Activated CD4-positive, alpha-beta memory T cell treated with anti-CD3 and anti-CD28 coated beads, Interleukin-2, amount 10 ng/mL, durations not matched to agents 7 days and 5 days (primary cell): ENCODE measurements around the gene MSH2. TPM values are rescaled to one million over a fixed set of nuclear protein-coding genes. Genes with fewer than 3 reads are reported as not detected.
A peak's percentile ranks its signal among the peaks of the same experiment; 100 is the strongest.

Experiments
- CTCF ChIA-PET: fragments of 350-600 bp; sonication (Branson Sonifier 250); formaldehyde crosslinking; loops from one replicate; lab custom pipeline; 2021; ENCODE audit warnings: antibody characterized with exemption, inconsistent platforms; lab: Charles Lee
- POLR2A ChIA-PET: fragments of 350-600 bp; sonication (Branson Sonifier 250); formaldehyde crosslinking; loops from one replicate; lab custom pipeline; 2021; ENCODE audit warnings: antibody characterized with exemption; lab: Charles Lee
- DNase-seq: peaks from one replicate; pipeline ENCODE4 v3.0.0-alpha.2; 2020
- H3K27ac Mint-ChIP-seq: one replicate; pipeline ENCODE4 v1.8.0; 2021; ENCODE audit warnings: mild to moderate bottlenecking, mixed read lengths
- H3K27me3 Mint-ChIP-seq: one replicate; pipeline ENCODE4 v1.8.0; 2021; ENCODE audit warnings: mixed read lengths
- H3K36me3 Mint-ChIP-seq: one replicate; pipeline ENCODE4 v1.8.0; 2021; ENCODE audit warnings: low read depth, mixed read lengths
- H3K4me1 Mint-ChIP-seq: one replicate; pipeline ENCODE4 v1.8.0; 2021; ENCODE audit warnings: mixed read lengths
- H3K4me3 Mint-ChIP-seq: one replicate; pipeline ENCODE4 v1.8.0; 2021; ENCODE audit warnings: mild to moderate bottlenecking, mixed read lengths
- H3K9me3 Mint-ChIP-seq: one replicate; pipeline ENCODE4 v1.8.0; 2021; ENCODE audit warnings: mixed read lengths
- total RNA-seq, 2 experiments: library from RNA; stranded (reverse); gene quantifications; one replicate each; pipeline ENCODE4 v1.2.3, GENCODE V29; 2021

MSH2 gene
- total RNA-seq, 2 experiments from 2014 or later = 39.0 to 39.3 TPM

- peaks cover 32% of the 10 kb centered on the region for H3K36me3 Mint-ChIP-seq
- peaks cover 39% of the 10 kb centered on the region for H3K4me1 Mint-ChIP-seq
- DNase-seq = no peak
- POLR2A ChIA-PET = interaction anchor here (0.5 kb wide), 1 partner anchor 17 kb away, joined by 3 read pairs; no protein-coding TSS in a partner anchor
- H3K4me3 Mint-ChIP-seq = no peak overlapping the region
- H3K27me3 Mint-ChIP-seq = peaks cover 4% of the 10 kb centered on the region
- H3K27ac Mint-ChIP-seq = no peak overlapping the region
- H3K9me3 Mint-ChIP-seq = peaks cover 25% of the 10 kb centered on the region
- CTCF ChIA-PET = no interaction called here
Observed at GRCh38 chr2:47504174-47504810, 101.3 kb downstream of the MSH2 start.

GRCh38 chr2:47506024-47506423, 103.1 kb downstream of the MSH2 start:
- DNase-seq = no peak
- ChIA-PET POLR2A (no interaction called here), CTCF (no interaction called here)
- Mint-ChIP-seq H3K27me3 (peaks cover 4% of the 10 kb centered on the region), H3K4me3 (no peak overlapping the region), H3K9me3 (peaks cover 15% of the 10 kb centered on the region), H3K4me1 (peaks cover 41% of the 10 kb centered on the region), H3K27ac (no peak overlapping the region), H3K36me3 (peaks cover 23% of the 10 kb centered on the region)

- DNase-seq = no peak
- ChIA-PET POLR2A (no interaction called here), CTCF (no interaction called here)
- H3K4me3 Mint-ChIP-seq = no peak overlapping the region
- peaks cover 37% of the 10 kb centered on the region for H3K4me1 Mint-ChIP-seq
- H3K27me3 Mint-ChIP-seq = peaks cover 4% of the 10 kb centered on the region
- peaks cover 15% of the 10 kb centered on the region for H3K9me3 Mint-ChIP-seq
- no peak overlapping the region for H3K27ac Mint-ChIP-seq
- H3K36me3 Mint-ChIP-seq = peaks cover 23% of the 10 kb centered on the region
Observed at GRCh38 chr2:47506436-47506835, 103.5 kb downstream of the MSH2 start.

- H3K27me3 Mint-ChIP-seq = peaks cover 4% of the 10 kb centered on the region
- CTCF ChIA-PET = no interaction called here
- POLR2A ChIA-PET = interaction anchor here (1.2 kb wide), 1 partner anchor 276 kb away, joined by 3 read pairs; the partner anchor contains the start of gene MSH6
- no peak overlapping the region for H3K27ac Mint-ChIP-seq
- no peak overlapping the region for H3K4me3 Mint-ChIP-seq
- H3K36me3 Mint-ChIP-seq = peaks cover 11% of the 10 kb centered on the region
- DNase-seq = no peak
- H3K9me3 Mint-ChIP-seq = peaks cover 15% of the 10 kb centered on the region
- peaks cover 24% of the 10 kb centered on the region for H3K4me1 Mint-ChIP-seq
Observed at GRCh38 chr2:47508080-47508479, 105.1 kb downstream of the MSH2 start.

- peaks cover 4% of the 10 kb centered on the region for H3K27me3 Mint-ChIP-seq
- peaks cover 11% of the 10 kb centered on the region for H3K36me3 Mint-ChIP-seq
- ChIA-PET CTCF (interaction anchor here (1.2 kb wide), 1 partner anchor 12 kb away, joined by 4 read pairs; no protein-coding TSS in a partner anchor), POLR2A (interaction anchor here (1.2 to 1.5 kb wide), 3 partner anchors 11 to 275 kb away, joined by 3 read pairs; partner anchors contain the start of gene MSH6)
- H3K4me3 Mint-ChIP-seq = no peak overlapping the region
- H3K27ac Mint-ChIP-seq = no peak overlapping the region
- peaks cover 15% of the 10 kb centered on the region for H3K9me3 Mint-ChIP-seq
- peak; percentile 35 for DNase-seq
- H3K4me1 Mint-ChIP-seq = peaks cover 23% of the 10 kb centered on the region
Observed at GRCh38 chr2:47508641-47509040, 105.7 kb downstream of the MSH2 start.

GRCh38 chr2:47509250-47509649, 106.3 kb downstream of the MSH2 start:
- no peak for DNase-seq
- Mint-ChIP-seq H3K36me3 (peaks cover 13% of the 10 kb centered on the region), H3K4me1 (peaks cover 19% of the 10 kb centered on the region), H3K27me3 (peaks cover 4% of the 10 kb centered on the region), H3K4me3 (no peak overlapping the region), H3K27ac (no peak overlapping the region), H3K9me3 (peaks cover 15% of the 10 kb centered on the region)
- ChIA-PET CTCF (interaction anchor here (1.0 to 1.2 kb wide), 2 partner anchors 12 to 21 kb away, joined by 3 to 4 read pairs; no protein-coding TSS in a partner anchor), POLR2A (interaction anchor here (1.2 to 1.5 kb wide), 3 partner anchors 10 to 274 kb away, joined by 3 read pairs; partner anchors contain the start of gene MSH6)

GRCh38 chr2:47509821-47510385, 106.9 kb downstream of the MSH2 start:
- H3K4me3 Mint-ChIP-seq = no peak overlapping the region
- H3K4me1 Mint-ChIP-seq = peaks cover 19% of the 10 kb centered on the region
- ChIA-PET CTCF (interaction anchor here (1.0 to 1.2 kb wide), 4 partner anchors 11 to 21 kb away, joined by 3 to 4 read pairs (median 3); no protein-coding TSS in a partner anchor), POLR2A (interaction anchor here (1.3 to 1.5 kb wide), 2 partner anchors 10 to 11 kb away, joined by 3 read pairs; no protein-coding TSS in a partner anchor)
- H3K27ac Mint-ChIP-seq = no peak overlapping the region
- no peaks in the 10 kb centered on the region for H3K27me3 Mint-ChIP-seq
- H3K9me3 Mint-ChIP-seq = peaks cover 9% of the 10 kb centered on the region
- H3K36me3 Mint-ChIP-seq = peaks cover 7% of the 10 kb centered on the region
- DNase-seq = no peak

- H3K27ac Mint-ChIP-seq = no peak overlapping the region
- peaks cover 5% of the 10 kb centered on the region for H3K9me3 Mint-ChIP-seq
- no peaks in the 10 kb centered on the region for H3K27me3 Mint-ChIP-seq
- no peak overlapping the region for H3K4me3 Mint-ChIP-seq
- peaks cover 5% of the 10 kb centered on the region for H3K36me3 Mint-ChIP-seq
- peaks cover 19% of the 10 kb centered on the region for H3K4me1 Mint-ChIP-seq
- ChIA-PET POLR2A (interaction anchor here (0.6 kb wide), 1 partner anchor 96 kb away, joined by 4 read pairs; no protein-coding TSS in a partner anchor), CTCF (interaction anchor here (1.0 to 1.2 kb wide), 2 partner anchors 10 to 12 kb away, joined by 3 read pairs; no protein-coding TSS in a partner anchor)
- DNase-seq = no peak
Observed at GRCh38 chr2:47510745-47511144, 107.8 kb downstream of the MSH2 start.

GRCh38 chr2:47512581-47513083, 109.7 kb downstream of the MSH2 start:
- peaks cover 5% of the 10 kb centered on the region for H3K36me3 Mint-ChIP-seq
- no peaks in the 10 kb centered on the region for H3K27me3 Mint-ChIP-seq
- H3K4me3 Mint-ChIP-seq = no peak overlapping the region
- ChIA-PET CTCF (no interaction called here), POLR2A (no interaction called here)
- DNase-seq = no peak
- H3K9me3 Mint-ChIP-seq = no peaks in the 10 kb centered on the region
- H3K4me1 Mint-ChIP-seq = peaks cover 19% of the 10 kb centered on the region
- no peak overlapping the region for H3K27ac Mint-ChIP-seq

GRCh38 chr2:47513981-47514520, 111.1 kb downstream of the MSH2 start:
- ChIA-PET CTCF (no interaction called here), POLR2A (interaction anchor here (1.3 kb wide), 1 partner anchor 27 kb away, joined by 3 read pairs; no protein-coding TSS in a partner anchor)
- no peak overlapping the region for H3K27ac Mint-ChIP-seq
- no peak for DNase-seq
- peaks cover 2% of the 10 kb centered on the region for H3K36me3 Mint-ChIP-seq
- H3K4me3 Mint-ChIP-seq = no peak overlapping the region
- no peaks in the 10 kb centered on the region for H3K27me3 Mint-ChIP-seq
- H3K9me3 Mint-ChIP-seq = no peaks in the 10 kb centered on the region
- peaks cover 14% of the 10 kb centered on the region for H3K4me1 Mint-ChIP-seq

- H3K27ac Mint-ChIP-seq = no peak overlapping the region
- H3K36me3 Mint-ChIP-seq = peaks cover 2% of the 10 kb centered on the region
- DNase-seq = no peak
- H3K9me3 Mint-ChIP-seq = no peaks in the 10 kb centered on the region
- no peaks in the 10 kb centered on the region for H3K27me3 Mint-ChIP-seq
- POLR2A ChIA-PET = interaction anchor here (0.7 kb wide), 1 partner anchor 21 kb away, joined by 3 read pairs; no protein-coding TSS in a partner anchor
- peaks cover 26% of the 10 kb centered on the region for H3K4me1 Mint-ChIP-seq
- CTCF ChIA-PET = no interaction called here
- H3K4me3 Mint-ChIP-seq = no peak overlapping the region
Observed at GRCh38 chr2:47516360-47517104, 113.6 kb downstream of the MSH2 start.

GRCh38 chr2:47518497-47519146, 115.7 kb downstream of the MSH2 start:
- POLR2A ChIA-PET = interaction anchor here (1.1 to 1.2 kb wide), 2 partner anchors 10 to 264 kb away, joined by 3 to 4 read pairs; partner anchors contain the start of gene MSH6
- Mint-ChIP-seq H3K27ac (no peak overlapping the region), H3K4me1 (peaks cover 34% of the 10 kb centered on the region), H3K36me3 (peaks cover 2% of the 10 kb centered on the region), H3K4me3 (no peak overlapping the region), H3K9me3 (no peaks in the 10 kb centered on the region), H3K27me3 (no peaks in the 10 kb centered on the region)
- CTCF ChIA-PET = interaction anchor here (1.3 kb wide), 1 partner anchor 81 kb away, joined by 3 read pairs; no protein-coding TSS in a partner anchor
- DNase-seq = no peak
